Nephron (organoid): ENCODE data around the gene AURKAIP1.
"Not testable (repeated sequence)": the region's sequence is repeated elsewhere in the genome, so short reads cannot be mapped to it uniquely, and the experiment has no call there.

Experiments
- H3K27ac Mint-ChIP-seq, 3 experiments: 2 replicates each; pipeline ENCODE4 v1.8.0; 2020; ENCODE audit warnings: mixed read lengths in 3 of 3, mild to moderate bottlenecking in 2 of 3, moderate library complexity in 1 of 3
- H3K27me3 Mint-ChIP-seq: 2 replicates; pipeline ENCODE4 v1.8.0; 2021; ENCODE audit warnings: low read depth, mild to moderate bottlenecking, moderate library complexity, mixed read lengths
- H3K36me3 Mint-ChIP-seq: 2 replicates; pipeline ENCODE4 v1.8.0; 2020; ENCODE audit warnings: low read depth, mixed read lengths
- H3K4me1 Mint-ChIP-seq: 2 replicates; pipeline ENCODE4 v1.8.0; 2020; ENCODE audit warnings: mixed read lengths
- H3K4me3 Mint-ChIP-seq, 3 experiments: 2 replicates each; pipeline ENCODE4 v1.8.0; 2020; ENCODE audit warnings: mild to moderate bottlenecking in 3 of 3, mixed read lengths in 3 of 3, moderate library complexity in 2 of 3
- H3K9me3 Mint-ChIP-seq: 2 replicates; pipeline ENCODE4 v1.8.0; 2020; ENCODE audit warnings: mixed read lengths
- CTCF ChIP-seq, 3 experiments: fragments of 200-600 bp; sonication (generic); IDR thresholded peaks; one replicate each; pipeline ENCODE4 v1.5.0; 2021; ENCODE audit warnings: antibody characterized with exemption in 3 of 3; ENCODE audit not compliant: unreplicated experiment in 3 of 3

The AURKAIP1 gene

GRCh38 chr1:1388078-1388472 is 13.1 kb upstream of the AURKAIP1 start:
- H3K36me3 Mint-ChIP-seq, result peaks cover 78% of the 10 kb centered on the region
- no peaks in the 10 kb centered on the region for H3K4me1 Mint-ChIP-seq
- H3K4me3 Mint-ChIP-seq, result no peak overlapping the region
- no peak for TF ChIP-seq CTCF (IDR thresholded peaks at IDR 0.05; ENCODE audit: unreplicated experiment in 3 of 3)
- H3K9me3 Mint-ChIP-seq, result no peaks in the 10 kb centered on the region
- H3K27ac Mint-ChIP-seq, result no peak overlapping the region
- no peaks in the 10 kb centered on the region for H3K27me3 Mint-ChIP-seq

DNA sequence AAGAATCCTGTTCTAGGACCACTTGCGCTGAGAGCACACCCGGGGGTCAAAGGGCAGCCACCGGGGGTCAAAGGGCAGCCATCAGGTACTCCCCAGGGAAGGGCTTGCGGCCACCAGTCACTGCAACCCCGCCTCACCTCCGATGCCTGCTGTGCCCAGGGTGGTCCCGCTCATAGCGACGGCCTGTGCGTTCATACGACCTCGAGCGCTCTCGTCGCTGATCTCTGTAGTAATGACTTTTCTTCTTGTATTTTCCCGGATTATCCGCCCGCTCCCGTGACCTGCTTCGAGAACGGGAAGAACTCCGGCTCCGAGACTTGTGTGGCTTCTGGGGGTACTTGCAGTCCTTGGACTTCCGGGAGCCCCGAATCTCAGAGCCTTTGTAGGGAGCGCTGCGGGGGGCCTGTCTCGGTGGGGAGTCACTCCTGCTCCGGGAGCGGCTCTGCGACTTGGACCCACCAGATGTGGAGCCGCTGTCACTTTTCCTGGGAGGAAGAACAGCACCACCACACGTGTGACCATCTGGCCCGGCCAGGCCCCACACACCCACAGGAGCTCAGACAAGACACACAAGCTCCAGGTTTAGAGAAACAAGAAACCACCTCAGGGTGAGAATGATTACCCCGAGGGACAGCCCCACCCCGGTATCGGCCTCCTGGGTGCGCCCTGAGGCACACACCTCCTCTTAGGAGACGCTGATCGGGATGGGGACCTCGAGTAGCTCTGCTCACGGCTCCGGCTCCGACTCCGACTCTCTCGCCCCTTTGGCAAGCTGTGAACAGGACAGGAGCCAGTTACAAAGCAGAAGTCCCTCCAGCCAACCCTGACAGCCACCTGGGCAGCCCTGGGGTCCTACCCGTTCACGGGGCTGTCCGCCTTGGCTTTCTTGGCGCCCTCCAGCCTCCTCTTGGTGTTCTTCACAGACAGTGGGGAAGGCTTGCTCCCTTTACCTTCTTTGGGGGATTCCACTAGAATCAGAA is 12.4 kb upstream of the AURKAIP1 start:
- TF ChIP-seq CTCF (IDR thresholded peaks at IDR 0.05; ENCODE audit: unreplicated experiment in 3 of 3), result no peak
- Mint-ChIP-seq H3K9me3 (no peaks in the 10 kb centered on the region), H3K27me3 (no peaks in the 10 kb centered on the region), H3K4me3 (no peak overlapping the region), H3K27ac (no peak overlapping the region), H3K4me1 (no peaks in the 10 kb centered on the region), H3K36me3 (peaks cover 71% of the 10 kb centered on the region)

GRCh38 chr1:1385931-1386330 is 10.9 kb upstream of the AURKAIP1 start:
- TF ChIP-seq CTCF (IDR thresholded peaks at IDR 0.05; ENCODE audit: unreplicated experiment in 3 of 3), result no peak
- H3K4me3 Mint-ChIP-seq, result no peak overlapping the region
- no peaks in the 10 kb centered on the region for H3K9me3 Mint-ChIP-seq
- peaks cover 57% of the 10 kb centered on the region for H3K36me3 Mint-ChIP-seq
- H3K27ac Mint-ChIP-seq, result no peak overlapping the region
- H3K27me3 Mint-ChIP-seq, result no peaks in the 10 kb centered on the region
- no peaks in the 10 kb centered on the region for H3K4me1 Mint-ChIP-seq

GRCh38 chr1:1385339-1385738 is 10.3 kb upstream of the AURKAIP1 start:
- not testable (repeated sequence) for H3K4me1 Mint-ChIP-seq, H3K27me3 Mint-ChIP-seq, H3K27ac Mint-ChIP-seq, H3K4me3 Mint-ChIP-seq, H3K9me3 Mint-ChIP-seq
- peaks cover 51% of the 10 kb centered on the region for H3K36me3 Mint-ChIP-seq

DNA sequence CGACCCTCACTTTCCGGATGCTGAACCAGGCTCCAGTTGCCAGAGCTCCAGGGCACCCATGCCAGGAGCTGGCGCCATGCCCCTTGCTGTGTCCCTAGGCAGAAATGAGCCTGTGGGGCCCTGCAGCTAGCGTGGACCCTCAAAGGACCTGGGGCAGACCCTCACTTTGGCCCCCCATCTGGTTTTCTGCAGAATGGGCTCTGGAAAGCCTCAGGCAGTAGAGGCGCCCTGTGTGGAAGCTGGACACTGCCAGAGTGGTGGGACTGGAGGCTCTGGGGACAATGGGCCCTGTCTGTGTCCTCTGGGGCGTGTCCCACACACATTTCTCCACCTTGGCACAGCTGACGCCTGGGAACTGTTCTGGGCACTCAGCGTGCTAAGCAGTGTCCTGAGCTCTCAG is 6.3 kb upstream of the AURKAIP1 start:
- H3K36me3 Mint-ChIP-seq, result peaks cover 16% of the 10 kb centered on the region
- no peaks in the 10 kb centered on the region for H3K9me3 Mint-ChIP-seq
- H3K27me3 Mint-ChIP-seq, result no peaks in the 10 kb centered on the region
- H3K27ac Mint-ChIP-seq, result no peak overlapping the region
- H3K4me3 Mint-ChIP-seq, result no peak overlapping the region
- TF ChIP-seq CTCF (IDR thresholded peaks at IDR 0.05; ENCODE audit: unreplicated experiment in 3 of 3), result no peak
- no peaks in the 10 kb centered on the region for H3K4me1 Mint-ChIP-seq

DNA sequence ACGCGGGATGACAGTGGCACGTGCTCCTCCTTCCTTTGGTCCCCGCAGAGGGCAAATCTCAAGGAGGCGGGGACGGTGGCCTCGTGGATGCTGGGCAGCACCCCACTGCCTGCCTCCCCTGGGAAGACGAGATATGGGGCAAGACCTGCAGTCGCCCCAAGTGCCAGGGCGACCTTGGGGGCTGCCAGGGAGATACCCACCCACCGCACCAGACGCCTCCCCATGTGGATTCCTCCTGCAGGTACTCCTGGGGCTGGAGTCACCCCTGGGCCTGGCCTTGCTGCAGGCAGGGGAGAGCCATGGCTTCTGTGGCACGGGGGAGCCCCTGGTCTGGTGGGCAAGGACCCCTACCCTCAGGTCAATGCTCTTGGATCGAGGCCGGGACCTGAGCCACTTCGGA is 5.9 kb upstream of the AURKAIP1 start:
- Mint-ChIP-seq H3K27me3 (no peaks in the 10 kb centered on the region), H3K36me3 (peaks cover 12% of the 10 kb centered on the region), H3K4me1 (no peaks in the 10 kb centered on the region), H3K9me3 (no peaks in the 10 kb centered on the region), H3K4me3 (no peak overlapping the region), H3K27ac (no peak overlapping the region)
- no peak for TF ChIP-seq CTCF (IDR thresholded peaks at IDR 0.05; ENCODE audit: unreplicated experiment in 3 of 3)
